DOHH2 (cell line): ENCODE data around the gene SNAI1.
"Not testable (repeated sequence)": the region's sequence is repeated elsewhere in the genome, so short reads cannot be mapped to it uniquely, and the experiment has no call there.

Experiments used
- EZH2phosphoT487 ChIP-seq: fragments of 200-600 bp; sonication (generic); IDR thresholded peaks from 2 replicates; pipeline ENCODE4 v1.6.1; 2017; ENCODE audit warnings: borderline replicate concordance, mild to moderate bottlenecking, antibody characterized with exemption, low read length, moderate library complexity, mixed read lengths
- TF ChIP-seq, protein P1 (sequence below): fragments of 200-600 bp; sonication (generic); IDR thresholded peaks from one replicate; pipeline ENCODE4 v1.5.1; 2014; ENCODE audit warnings: antibody characterized with exemption, mild to moderate bottlenecking, low read depth, low read length; ENCODE audit not compliant: poor library complexity, severe bottlenecking

DNA sequence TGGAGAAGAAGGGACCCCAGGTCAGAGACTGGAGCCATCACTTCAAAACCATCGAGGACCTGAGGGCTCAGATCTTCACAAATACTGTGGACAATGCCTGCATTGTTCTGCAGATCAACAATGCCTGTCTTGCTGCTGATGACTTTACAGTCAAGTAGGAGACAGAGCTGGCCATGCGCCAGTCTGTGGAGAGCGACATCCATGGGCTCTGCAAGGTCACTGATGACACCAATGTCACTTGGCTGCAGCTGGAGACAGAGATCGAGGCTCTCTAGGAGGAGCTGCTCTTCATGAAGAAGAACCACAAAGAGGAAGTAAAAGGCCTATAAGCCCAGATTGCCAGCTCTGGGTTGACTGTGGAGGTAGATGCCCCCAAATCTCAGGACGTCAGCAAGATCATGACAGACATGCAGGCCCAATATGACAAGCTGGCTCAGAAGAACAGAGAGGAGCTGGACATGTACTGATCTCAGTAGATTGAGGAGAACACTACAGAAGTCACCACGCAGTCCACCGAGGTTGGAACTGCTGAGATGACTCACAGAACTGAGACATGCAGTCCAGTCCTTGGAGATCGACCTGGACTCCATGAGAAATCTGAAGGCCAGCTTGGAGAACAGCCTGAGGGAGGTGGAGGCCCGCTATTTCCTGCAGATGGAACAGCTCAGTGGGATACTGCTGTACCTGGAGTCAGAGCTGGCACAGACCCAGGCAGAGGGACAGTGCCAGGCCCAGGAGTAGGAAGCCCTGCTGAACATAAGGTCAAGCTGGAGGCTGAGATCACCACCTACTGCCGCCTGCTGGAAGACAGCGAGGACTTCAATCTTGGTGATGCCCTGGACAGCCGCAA lies 25.5 kb upstream of the SNAI1 start:
- TF ChIP-seq, protein P1, sequence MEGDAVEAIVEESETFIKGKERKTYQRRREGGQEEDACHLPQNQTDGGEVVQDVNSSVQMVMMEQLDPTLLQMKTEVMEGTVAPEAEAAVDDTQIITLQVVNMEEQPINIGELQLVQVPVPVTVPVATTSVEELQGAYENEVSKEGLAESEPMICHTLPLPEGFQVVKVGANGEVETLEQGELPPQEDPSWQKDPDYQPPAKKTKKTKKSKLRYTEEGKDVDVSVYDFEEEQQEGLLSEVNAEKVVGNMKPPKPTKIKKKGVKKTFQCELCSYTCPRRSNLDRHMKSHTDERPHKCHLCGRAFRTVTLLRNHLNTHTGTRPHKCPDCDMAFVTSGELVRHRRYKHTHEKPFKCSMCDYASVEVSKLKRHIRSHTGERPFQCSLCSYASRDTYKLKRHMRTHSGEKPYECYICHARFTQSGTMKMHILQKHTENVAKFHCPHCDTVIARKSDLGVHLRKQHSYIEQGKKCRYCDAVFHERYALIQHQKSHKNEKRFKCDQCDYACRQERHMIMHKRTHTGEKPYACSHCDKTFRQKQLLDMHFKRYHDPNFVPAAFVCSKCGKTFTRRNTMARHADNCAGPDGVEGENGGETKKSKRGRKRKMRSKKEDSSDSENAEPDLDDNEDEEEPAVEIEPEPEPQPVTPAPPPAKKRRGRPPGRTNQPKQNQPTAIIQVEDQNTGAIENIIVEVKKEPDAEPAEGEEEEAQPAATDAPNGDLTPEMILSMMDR = not testable (repeated sequence)
- not testable (repeated sequence) for TF ChIP-seq EZH2phosphoT487
